Activated CD8-positive, alpha-beta memory T cell treated with anti-CD3 and anti-CD28 coated beads for 4 hours (primary cell): ENCODE measurements around the gene TRAF3IP1.
"Not testable (repeated sequence)": the region's sequence is repeated elsewhere in the genome, so short reads cannot be mapped to it uniquely, and the experiment has no call there.

ENCODE experiments used
- DNase-seq, 2 donors: peaks; one replicate each; pipeline ENCODE4 v3.0.0-alpha.2; 2020; ENCODE audit warnings: low read depth in 2 of 2

Gene TRAF3IP1, protein sequence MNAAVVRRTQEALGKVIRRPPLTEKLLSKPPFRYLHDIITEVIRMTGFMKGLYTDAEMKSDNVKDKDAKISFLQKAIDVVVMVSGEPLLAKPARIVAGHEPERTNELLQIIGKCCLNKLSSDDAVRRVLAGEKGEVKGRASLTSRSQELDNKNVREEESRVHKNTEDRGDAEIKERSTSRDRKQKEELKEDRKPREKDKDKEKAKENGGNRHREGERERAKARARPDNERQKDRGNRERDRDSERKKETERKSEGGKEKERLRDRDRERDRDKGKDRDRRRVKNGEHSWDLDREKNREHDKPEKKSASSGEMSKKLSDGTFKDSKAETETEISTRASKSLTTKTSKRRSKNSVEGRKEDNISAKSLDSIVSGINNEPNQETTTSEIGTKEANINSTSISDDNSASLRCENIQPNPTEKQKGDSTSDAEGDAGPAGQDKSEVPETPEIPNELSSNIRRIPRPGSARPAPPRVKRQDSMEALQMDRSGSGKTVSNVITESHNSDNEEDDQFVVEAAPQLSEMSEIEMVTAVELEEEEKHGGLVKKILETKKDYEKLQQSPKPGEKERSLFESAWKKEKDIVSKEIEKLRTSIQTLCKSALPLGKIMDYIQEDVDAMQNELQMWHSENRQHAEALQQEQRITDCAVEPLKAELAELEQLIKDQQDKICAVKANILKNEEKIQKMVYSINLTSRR

DNA sequence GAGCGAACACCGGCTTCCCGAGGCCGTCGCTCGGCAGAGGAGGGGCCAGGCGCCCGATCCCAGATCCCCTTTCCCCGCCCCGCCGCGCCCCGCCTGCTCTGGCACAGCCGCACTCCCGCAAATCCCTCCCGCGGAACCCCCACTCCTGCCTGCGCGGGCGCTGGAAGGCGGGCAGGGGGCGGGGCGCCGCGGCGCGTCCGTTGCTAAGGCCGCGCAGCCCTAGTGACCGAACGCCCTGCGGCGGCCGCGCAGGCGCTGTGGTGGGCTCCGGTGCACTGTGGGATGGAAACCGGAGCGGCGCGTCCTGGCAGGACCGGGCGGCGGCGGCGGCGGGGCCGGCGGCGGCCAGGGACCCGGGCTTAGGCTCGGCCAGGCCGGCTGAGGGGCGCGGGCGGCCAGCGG, at the start of gene TRAF3IP1:
Gene TRAF3IP1, plus strand, starts transcription at position 273 of the 402 bp plus-strand sequence. CDS start 145 bp downstream, outside the sequence.
- DNase-seq = peak; percentile 66 to 71

DNA sequence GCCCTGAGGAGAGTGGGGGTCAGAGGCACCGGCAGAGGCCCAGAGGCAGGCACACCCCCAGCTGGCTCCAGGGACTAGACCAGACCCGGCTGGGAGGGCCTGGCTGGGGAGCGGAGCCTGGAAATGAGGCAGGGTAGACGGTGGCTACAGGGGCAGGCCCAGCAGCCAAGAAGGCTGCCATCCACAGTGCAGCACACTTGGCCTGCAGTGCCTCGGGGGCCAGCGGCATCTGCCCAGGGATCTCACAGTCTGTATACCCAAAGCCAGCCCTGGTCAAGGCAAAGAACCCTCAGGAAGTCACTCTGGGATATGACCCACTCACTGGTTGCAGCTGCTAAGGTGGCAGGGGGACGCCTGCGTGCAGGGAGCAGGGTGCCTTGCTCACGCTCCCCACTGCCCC, 49.7 kb upstream of the TRAF3IP1 start:
- no peak for DNase-seq

DNA sequence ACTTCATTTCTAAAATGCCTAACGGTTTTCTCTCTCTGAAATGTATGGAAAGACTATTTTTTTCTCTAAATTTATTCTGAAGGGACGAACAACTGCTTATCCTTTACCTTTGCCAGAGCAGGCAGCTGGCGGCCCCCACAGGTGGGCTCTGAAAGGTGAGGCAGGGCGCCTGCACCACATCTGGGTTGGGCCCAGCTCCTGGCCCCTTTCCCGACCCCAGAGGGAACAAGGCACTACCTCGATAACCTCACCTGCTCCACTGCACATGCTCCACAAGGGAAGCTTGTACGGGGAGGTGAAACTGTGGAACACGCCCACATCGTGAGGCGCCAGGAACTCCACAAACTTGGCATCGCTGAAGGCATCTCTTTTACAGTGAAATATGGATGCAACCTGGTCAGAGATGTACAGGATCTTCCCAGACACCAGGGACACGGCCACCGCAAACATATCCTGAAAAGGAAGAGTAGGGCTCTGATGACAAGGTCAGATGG, 49.2 kb upstream of the TRAF3IP1 start:
- DNase-seq = no peak

DNA sequence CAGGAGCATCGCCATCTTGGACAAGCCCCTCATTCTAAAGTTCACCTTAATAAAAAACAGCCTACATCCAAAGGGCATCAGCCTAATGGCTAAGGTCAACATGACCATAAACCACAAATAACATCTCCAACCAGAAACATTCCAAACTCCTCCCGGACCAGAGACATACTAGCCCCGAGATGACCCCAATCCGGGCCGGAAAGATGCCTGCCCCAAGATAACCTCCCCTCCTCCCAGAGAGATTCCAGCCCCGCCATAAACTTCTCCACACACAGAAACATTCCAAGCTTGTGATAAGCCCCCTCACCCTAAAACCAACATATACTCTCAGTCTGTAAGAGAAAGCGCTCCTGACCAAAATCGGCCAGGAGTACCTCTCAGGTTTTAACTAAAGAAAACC, 48.6 kb upstream of the TRAF3IP1 start:
- DNase-seq = not testable (repeated sequence)

DNA sequence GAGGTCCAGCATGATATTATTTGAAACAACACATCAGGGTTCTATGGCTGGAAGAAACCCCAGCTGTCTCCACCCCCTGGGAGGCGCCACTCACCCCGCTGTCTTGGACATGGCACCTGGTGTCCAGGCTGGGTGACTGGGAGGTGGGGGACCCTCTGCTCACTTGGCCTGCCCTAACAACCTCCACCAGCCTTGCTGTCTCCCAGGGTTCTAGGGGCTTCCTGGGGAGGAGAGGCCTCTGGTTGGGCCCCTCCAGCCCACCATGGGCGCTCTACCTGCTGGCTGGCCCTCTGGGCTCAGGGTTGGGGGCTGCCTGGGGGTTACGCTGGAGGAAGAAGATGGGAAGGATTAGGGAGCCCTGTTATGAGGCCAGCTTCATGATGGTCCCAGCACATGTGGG, 48.2 kb upstream of the TRAF3IP1 start:
- no peak for DNase-seq

DNA sequence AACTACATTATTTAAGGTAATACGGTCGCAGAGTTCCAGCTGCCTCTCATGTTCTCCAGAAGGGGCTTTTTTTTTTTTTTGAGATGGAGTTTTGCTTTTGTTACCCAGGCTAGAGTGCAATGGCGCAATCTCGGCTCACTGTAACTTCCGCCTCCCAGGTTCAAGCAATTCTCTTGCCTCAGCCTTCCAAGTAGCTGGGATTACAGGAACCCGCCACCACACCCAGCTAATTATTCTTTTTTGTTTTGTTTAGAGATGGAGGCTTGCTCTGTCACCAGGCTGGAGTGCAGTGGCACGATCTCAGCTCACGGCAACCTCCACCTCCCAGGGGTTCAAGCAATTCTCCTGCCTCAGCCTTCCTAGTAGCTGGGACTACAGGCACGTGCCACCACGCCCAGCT, 46.9 kb upstream of the TRAF3IP1 start:
- not testable (repeated sequence) for DNase-seq

DNA sequence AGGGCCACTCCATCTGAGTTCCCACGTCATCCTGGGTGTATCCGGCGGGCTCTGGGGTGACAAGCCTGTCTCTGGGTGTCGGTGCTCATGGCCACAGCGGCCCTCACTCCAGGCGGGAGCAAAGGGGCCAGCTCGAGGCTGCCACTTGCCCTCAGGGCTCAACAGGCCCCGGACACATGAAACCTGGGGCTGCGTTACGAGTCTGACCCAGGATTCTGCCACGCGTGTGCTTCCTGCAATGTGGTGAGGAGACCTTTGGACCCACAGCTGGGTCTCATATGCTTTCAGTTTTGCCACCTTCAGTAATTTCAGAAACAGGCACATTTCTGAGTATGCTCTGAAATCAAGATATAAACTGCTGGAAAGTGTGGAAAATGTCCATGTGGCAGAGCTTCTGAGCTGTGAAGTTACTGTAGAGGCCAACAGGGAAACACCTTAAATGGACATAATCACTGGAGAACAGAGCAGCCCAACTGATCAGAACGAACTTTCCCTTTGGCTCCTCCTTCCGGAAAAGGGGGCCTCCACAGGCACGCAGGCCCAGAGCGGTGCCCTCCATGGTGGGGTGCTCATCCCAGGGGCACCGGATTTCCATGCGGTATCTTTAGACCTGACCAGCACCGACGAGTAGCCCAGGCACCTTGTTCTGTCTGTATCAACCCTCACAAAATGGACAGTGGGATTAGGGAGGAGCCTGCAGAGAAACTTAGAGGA, 46.0 kb upstream of the TRAF3IP1 start:
- DNase-seq = no peak

DNA sequence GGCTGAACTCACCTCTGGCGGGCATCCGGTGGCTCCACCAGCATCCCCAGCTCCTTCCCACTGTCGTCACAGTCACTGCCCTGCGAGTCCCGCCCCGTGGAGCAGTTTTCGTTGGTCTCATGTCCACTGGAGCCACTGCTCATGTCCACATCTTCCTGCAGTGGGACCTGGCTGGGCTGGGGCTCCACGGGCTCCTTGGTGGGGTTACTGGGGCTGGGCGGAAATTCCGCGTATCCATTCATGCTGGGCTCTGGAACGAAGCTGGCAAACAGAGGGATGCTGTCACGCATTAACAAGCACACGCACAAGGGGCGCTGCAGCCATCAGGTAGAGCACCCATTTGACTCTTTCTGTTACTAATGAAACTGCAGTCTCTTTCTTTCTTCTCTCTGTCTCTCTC, 42.6 kb upstream of the TRAF3IP1 start:
- no peak for DNase-seq

DNA sequence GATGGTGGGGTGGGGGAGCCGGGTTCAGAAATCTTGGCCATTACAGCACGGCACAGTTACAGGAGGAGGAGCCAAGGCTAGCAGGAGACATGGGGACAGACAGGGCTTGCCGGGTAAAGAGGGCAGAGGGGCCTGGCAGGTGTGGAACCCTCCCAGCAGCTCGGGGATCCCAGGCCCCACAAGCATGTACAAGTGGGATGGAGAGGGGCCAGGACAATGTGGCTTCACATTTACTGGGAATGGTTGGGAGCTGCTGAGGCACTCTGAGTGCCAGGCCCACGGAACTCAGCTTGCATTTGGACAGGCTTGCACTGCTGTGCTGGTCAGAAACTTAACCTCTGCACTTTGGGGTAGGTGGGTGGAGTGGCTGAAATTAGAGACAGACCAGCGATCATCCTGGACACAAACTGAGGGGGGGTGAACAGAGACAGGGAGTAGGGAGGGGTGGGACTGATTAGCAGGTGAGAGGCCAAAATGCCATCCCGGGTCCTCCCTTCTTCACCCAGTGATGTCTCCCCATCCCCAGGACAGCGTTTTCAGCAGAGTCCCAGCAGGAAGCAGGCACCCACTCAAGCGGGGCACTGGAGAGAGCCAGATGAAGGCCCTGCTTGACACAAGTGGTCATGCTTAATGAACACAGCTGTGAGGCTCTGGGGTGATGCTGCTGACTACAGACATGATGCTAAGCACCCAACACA, 41.5 kb upstream of the TRAF3IP1 start:
- DNase-seq = no peak

DNA sequence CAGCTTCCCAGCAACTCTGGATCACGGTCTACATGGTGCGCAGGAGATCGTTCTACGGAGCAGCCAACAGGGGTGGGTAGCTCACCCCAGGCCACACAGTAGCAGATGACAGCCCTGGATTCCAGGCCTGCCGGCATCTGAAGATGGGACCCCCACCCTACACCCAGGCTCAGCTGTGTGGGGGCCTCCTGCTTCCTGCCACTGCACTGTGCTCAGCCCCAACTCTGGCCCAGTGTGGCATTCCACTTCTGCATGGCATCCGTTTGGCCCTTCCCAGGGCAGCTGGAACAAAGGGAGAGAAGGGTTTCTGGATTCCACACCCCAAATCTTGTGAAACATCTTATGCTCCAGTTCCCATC, 41.0 kb upstream of the TRAF3IP1 start:
- no peak for DNase-seq

DNA sequence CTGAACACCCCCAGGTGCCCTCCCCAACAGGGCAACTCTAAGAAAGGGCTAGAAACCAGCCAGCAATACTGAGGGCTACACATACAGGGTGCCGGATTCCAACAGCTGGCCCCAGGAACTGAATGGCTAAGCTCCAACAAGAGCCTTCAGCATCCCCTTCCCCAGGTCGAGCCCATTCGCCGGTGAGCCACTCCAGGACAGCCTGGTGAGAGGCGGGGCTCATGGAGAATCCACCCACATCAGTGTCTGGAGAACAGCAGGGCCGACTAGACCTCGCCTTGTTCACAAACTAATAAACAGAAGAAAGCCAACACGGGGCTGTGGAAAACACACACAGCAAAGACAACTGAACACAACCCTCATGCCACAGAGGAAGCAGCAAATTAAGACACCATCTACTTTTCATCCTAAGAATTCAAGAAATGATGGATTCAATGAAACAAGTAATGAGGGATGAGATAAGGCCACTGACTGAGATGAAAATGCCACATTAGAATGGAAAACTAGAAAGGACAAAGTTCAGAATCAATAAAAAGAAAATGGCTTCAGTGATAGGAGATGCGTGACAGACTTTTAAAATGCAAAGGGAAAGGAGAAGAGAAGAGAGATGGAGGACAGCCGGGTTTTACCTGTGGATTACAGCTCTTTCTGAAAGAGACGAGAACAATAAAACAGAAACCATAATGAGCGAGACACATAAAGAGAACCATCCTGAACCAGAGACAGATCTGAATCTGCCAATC, 40.1 kb upstream of the TRAF3IP1 start:
- DNase-seq = no peak

DNA sequence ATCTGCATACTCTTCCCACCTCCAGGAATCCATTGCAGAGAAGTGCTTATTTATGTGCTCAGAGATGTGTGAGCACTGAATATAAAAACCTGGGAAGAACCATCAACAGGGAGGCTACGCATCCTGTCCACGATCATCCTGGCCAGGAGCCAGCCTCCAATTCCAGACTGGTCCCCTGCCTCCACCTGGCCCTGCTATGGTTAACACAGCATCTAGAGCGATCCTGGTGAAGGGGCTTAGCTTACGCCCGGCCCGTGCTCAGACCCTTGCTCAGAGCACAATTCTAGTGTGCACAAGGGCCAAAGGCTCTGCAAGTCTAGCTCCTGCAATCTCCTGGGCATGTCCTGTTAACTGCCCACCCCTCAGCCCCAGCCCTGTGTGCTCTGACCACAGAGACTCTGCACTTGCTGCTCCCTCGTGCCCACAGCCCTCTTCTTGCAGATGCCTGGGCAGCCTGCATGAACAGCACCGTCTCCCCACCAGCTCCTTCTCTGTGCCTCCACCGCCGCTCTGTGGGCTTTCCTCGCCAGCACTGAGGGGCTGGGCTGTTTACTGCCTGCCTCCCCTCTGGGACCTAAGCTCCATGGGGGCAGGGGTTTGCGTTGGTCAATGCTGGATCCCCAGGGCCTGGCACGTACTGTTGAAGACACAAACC, 38.4 kb upstream of the TRAF3IP1 start:
- DNase-seq = no peak

DNA sequence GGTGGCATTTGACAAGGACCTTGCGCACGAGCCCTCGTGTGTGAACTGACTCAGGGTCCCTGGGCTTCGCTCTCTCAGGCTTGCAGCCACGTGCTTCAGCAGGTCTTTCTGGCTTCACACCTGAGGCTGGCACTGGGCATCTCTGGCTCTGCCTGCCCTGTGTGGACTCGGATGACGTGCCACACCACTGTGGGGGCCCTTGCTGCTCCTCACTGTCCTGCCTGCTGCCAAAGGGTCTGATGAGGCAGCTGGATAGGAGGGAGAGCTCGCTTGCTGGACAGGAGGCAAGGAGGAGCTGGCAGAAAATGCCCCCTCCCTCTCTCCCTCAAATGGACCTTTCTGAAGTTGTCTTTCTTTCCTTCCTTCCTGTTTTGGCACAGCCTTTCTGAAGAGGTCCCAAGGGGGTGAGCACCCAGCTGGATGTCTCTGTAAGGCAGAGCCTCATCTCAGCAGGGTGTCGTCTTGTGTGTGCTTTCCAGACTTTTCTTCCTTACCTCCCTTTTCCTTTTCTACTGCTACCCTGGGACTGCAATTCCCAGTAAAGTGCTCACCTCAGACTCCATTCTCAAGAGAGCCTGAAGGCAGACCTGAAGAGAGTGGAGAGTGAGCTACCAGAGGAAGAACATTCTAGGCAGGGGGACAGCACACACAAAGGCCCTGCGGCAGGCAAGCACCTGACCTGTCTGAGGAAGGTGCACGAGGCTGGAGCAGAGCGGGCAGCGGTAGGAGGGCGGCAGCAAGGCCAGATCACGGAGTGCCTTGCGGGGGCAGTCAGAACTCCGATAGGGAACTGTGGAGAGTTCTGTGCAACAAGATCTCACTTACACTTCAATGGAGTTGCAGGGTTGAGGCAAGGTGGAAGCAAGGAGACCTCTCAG, 37.2 kb upstream of the TRAF3IP1 start:
- DNase-seq = no peak

DNA sequence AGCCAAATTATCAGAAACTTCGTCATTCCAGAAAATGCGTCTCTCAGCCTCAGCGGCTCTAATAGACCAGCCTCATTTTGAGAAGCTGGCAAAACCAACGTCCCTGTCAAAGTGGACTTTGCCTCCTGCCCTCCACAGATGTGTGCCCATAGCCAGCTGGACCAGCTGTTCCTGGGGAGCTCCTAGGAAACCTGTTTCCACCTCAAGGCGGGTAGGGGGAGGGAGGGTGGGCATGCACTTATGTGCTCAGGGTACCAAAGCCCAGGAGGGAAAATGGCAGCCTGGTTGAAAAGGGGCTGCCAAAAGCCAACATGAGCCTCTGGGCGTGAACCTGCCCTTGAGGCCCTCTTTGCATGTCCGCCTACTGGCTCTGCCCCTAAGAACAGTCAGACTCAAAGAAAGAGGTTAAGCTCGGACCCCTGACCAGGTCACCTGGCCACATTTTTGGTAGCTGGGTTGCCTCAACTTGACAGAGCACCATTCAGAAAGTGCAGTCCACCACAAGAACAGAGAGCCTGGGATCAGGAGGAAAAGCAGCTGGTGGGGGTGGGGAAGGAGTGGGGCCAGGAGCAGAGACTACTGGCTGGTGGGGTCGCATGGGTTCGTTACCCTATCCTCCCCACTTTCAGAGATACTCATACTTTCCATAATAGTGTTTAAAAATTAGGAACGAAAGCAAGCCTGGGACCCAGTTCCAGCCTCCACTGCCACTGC, 35.4 kb upstream of the TRAF3IP1 start:
- DNase-seq = no peak

DNA sequence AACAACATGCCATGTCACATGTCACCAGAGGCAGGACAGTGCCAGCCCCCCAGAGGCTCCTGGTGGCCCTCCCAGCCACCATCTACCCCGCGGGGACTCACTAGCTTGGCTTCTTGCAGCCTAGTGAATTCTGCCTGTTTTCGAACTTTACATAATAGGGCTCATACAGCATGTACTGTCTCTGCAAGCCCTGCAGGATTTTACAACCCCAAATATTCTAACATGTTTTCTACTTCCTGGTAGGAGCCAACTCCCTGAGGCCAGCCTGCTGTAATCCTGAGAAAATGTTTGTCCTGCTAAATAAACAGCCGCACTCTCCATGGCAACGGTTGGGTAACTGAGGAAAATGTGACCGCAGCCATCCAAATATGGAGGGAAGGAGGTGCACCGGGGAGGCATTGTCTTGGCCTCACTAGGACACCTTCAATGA, 34.6 kb upstream of the TRAF3IP1 start:
- DNase-seq = no peak

DNA sequence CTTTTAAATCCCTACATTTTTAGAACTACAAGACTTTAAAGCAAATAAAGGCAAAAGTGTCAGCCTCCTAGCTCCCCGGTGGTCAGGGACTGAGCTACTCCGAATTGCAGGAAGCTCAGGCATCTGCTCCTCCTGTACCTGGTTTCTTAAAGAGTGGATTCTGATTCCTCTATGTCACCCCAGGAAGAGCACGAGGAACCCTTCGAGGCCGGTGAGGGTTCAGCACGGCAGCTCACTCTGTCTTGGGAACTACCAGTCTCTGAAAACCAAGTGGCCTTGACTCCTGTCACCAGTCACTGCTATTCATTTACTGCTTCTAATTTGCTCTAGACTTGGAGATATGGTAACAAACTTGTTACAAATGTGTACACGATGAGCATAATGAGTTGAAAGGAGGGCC, 34.2 kb upstream of the TRAF3IP1 start:
- no peak for DNase-seq

DNA sequence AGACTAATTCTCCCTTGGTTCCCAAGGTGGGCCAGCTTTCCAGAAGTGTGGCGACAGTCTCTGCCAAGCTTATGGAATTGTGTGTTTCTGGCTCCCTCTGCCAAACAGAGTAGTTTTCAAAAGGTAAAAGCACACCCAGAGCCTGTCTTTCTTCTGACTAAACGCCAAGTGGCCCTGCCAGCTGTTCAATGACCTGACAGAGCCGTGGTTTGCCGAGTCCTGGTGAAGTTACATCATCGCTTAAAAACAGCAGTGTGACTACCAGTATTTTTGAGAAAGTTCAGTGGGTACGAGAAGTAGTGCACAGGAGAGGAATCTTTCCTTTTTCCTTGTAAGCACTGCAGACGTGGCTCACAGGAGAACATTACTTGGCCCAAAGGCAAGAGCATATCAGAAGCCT, 33.8 kb upstream of the TRAF3IP1 start:
- DNase-seq = no peak

DNA sequence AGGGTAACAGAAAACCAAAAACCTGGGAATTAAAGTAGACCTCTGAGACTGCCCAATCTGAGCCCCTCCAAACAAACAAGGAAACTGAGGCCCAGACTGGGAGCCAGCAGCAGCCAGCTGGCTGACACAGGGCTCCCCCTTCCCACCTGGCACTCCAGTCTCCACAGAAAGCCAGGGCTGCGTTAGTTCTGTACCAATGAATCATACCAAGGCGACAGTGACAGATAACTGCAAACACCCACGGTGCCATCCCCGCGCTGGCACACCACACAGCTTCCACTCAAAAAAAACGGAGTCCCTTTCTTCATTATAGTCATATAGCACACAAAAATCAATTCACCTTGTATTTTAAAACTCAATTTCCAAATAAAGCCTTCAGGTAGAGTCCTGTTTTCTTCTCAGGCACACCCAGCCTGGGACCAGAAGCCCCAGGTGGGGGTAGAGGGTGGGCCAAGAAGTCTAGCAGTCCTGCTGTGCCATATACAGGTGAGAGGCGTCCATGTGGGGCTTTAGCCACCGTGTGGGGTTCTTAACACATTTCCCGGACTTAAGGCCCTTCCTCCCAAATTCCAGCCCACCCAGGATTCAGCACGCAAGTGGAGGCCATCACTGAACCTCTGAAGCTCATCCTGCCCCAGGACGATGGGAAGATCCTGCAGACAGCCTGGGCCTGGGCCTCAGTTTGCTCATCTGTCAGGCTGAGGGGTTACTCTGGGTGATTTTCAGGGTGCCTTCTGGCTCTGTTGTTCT, 33.2 kb upstream of the TRAF3IP1 start:
- DNase-seq = peak in 1 of 2 donors; percentile 9
